DOHH2 (cell line): ENCODE results near the gene NDUFS3.

ENCODE experiments used
- H3F3A ChIP-seq: fragments of 200-600 bp; sonication (generic), shearing (Covaris generic); 2 replicates; pipeline ENCODE4 v1.6.0; 2016; ENCODE audit warnings: antibody characterized with exemption, mild to moderate bottlenecking; ENCODE audit not compliant: control insufficient read depth, insufficient read depth
- H3K27ac ChIP-seq: fragments of 200-600 bp; sonication (generic); 2 replicates; pipeline ENCODE4 v1.5.1; 2014; ENCODE audit warnings: low read depth, mild to moderate bottlenecking, low read length, moderate library complexity
- H3K27me3 ChIP-seq: fragments of 200-600 bp; sonication (generic); 2 replicates; pipeline ENCODE4 v1.6.1; 2014; ENCODE audit warnings: mild to moderate bottlenecking, low read length, mixed read lengths; ENCODE audit not compliant: control insufficient read depth
- H3K36me3 ChIP-seq: fragments of 200-600 bp; sonication (generic); 2 replicates; pipeline ENCODE4 v1.6.1; 2014; ENCODE audit warnings: mild to moderate bottlenecking, low read length, moderate library complexity, mixed read lengths; ENCODE audit not compliant: control insufficient read depth
- H3K4me1 ChIP-seq: fragments of 200-600 bp; sonication (generic); 2 replicates; pipeline ENCODE4 v1.6.1; 2014; ENCODE audit warnings: mild to moderate bottlenecking, low read length, mixed read lengths; ENCODE audit not compliant: control insufficient read depth
- H3K4me2 ChIP-seq: fragments of 200-600 bp; sonication (generic); 2 replicates; pipeline ENCODE4 v1.6.0; 2014; ENCODE audit warnings: mild to moderate bottlenecking, low read length, moderate library complexity
- H3K4me3 ChIP-seq: fragments of 200-600 bp; sonication (generic); 2 replicates; pipeline ENCODE4 v1.5.1; 2014; ENCODE audit warnings: mild to moderate bottlenecking, low read length, mixed read lengths
- H3K79me2 ChIP-seq: fragments of 200-600 bp; sonication (generic); 2 replicates; pipeline ENCODE4 v1.6.1; 2014; ENCODE audit warnings: mild to moderate bottlenecking, low read length, mixed read lengths; ENCODE audit not compliant: control insufficient read depth
- H3K9me2 ChIP-seq: fragments of 200-600 bp; sonication (generic); replicated peaks from 2 replicates; pipeline ENCODE4 v1.6.1; 2014; ENCODE audit warnings: mild to moderate bottlenecking, low read length, mixed read lengths; ENCODE audit not compliant: control insufficient read depth
- H3K9me3 ChIP-seq: fragments of 200-600 bp; sonication (generic); 2 replicates; pipeline ENCODE4 v1.6.1; 2014; ENCODE audit warnings: antibody characterized with exemption, low read length, mixed read lengths; ENCODE audit not compliant: control insufficient read depth, insufficient read depth
- H4K20me1 ChIP-seq: fragments of 200-600 bp; sonication (generic); 2 replicates; pipeline ENCODE4 v1.6.0; 2014; ENCODE audit warnings: low read depth, mild to moderate bottlenecking, antibody characterized with exemption, low read length, moderate library complexity; ENCODE audit not compliant: control insufficient read depth, insufficient read depth
- EZH2phosphoT487 ChIP-seq: fragments of 200-600 bp; sonication (generic); IDR thresholded peaks from 2 replicates; pipeline ENCODE4 v1.6.1; 2017; ENCODE audit warnings: borderline replicate concordance, mild to moderate bottlenecking, antibody characterized with exemption, low read length, moderate library complexity, mixed read lengths
- TF ChIP-seq, protein P1 (sequence below): fragments of 200-600 bp; sonication (generic); IDR thresholded peaks from one replicate; pipeline ENCODE4 v1.5.1; 2014; ENCODE audit warnings: antibody characterized with exemption, mild to moderate bottlenecking, low read depth, low read length; ENCODE audit not compliant: poor library complexity, severe bottlenecking

NDUFS3 gene

DNA sequence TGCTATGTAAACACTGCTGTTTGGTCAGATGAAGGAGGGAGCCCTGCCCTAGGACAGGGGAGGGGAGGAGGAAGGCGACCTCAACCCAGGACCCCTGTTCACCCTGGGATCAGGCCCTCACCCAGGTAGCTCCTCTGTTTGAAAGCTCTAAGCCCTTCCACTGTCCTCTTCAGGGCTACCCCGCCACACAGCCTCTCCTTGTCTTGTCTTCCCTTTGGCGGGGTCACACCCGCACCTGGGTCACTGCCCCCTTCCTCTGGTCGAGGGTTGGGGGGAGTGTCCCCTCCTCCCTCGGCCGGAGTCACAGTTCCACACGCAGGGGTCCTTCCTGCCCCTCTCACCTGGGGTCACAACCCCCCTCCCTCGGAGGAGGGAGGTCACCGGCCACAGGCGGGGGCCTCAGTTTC lies 13.9 kb upstream of the NDUFS3 start:
- no peak for TF ChIP-seq EZH2phosphoT487
- TF ChIP-seq, protein P1, sequence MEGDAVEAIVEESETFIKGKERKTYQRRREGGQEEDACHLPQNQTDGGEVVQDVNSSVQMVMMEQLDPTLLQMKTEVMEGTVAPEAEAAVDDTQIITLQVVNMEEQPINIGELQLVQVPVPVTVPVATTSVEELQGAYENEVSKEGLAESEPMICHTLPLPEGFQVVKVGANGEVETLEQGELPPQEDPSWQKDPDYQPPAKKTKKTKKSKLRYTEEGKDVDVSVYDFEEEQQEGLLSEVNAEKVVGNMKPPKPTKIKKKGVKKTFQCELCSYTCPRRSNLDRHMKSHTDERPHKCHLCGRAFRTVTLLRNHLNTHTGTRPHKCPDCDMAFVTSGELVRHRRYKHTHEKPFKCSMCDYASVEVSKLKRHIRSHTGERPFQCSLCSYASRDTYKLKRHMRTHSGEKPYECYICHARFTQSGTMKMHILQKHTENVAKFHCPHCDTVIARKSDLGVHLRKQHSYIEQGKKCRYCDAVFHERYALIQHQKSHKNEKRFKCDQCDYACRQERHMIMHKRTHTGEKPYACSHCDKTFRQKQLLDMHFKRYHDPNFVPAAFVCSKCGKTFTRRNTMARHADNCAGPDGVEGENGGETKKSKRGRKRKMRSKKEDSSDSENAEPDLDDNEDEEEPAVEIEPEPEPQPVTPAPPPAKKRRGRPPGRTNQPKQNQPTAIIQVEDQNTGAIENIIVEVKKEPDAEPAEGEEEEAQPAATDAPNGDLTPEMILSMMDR: no peak
- Histone ChIP-seq H3F3A (0 out of 2 replicates have a peak, but pooled peaks cover 3% of the 10 kb centered on the region), H3K4me1 (peaks cover 26% of the 10 kb centered on the region), H3K27ac (peak overlapping the region; percentile 55), H3K4me2 (peak overlapping the region; percentile 90), H3K79me2 (peaks cover 56% of the 10 kb centered on the region), H3K27me3 (no peaks in the 10 kb centered on the region), H3K9me3 (no peaks in the 10 kb centered on the region), H3K36me3 (peaks cover 19% of the 10 kb centered on the region), H3K9me2 (no peaks in the 10 kb centered on the region), H3K4me3 (peak overlapping the region; percentile 99), H4K20me1 (no peaks in the 10 kb centered on the region)

DNA sequence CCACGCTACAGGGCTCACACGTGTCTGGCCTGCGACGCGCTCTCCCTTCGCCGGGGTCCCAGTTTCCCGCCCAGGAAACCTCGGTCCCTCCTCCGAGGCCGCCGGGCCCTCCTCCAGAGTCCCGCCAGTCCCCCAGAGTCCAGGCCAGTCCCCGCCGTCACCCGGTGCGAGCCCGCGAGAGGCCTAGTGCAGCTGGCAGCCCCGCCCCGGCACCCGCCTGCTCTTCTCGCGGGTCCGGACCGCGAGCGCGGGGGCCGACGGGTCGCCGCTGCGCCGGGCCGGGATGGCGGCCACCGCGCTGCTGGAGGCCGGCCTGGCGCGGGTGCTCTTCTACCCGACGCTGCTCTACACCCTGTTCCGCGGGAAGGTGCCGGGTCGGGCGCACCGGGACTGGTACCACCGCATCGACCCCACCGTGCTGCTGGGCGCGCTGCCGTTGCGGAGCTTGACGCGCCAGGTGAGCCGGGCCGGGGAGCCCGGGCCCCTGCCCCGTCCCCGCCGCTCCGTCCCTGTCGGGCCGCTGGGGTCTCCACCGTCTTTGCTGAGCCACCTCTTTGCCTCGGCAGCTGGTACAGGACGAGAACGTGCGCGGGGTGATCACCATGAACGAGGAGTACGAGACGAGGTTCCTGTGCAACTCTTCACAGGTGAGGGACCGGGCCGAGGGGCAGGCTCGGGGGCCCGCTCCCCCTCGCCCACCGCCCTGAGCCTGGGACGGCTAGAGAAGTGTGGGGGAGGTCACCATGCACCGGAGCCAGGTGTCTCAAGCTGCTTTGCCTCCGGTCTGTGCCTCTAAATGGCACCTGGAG lies 13.3 kb upstream of the NDUFS3 start, which contains the start of gene PTPMT1:
TSS of gene PTPMT1 (plus strand) at position 260 of the 809 bp plus-strand sequence. CDS start at position 284, 24 bp downstream.
- Histone ChIP-seq H3K79me2 (peaks cover 62% of the 10 kb centered on the region), H3K9me3 (no peaks in the 10 kb centered on the region), H3K4me3 (peak within 1 kb of the TSS; percentile 99), H3K4me1 (peaks cover 26% of the 10 kb centered on the region), H3K27ac (peak within 1 kb of the TSS; percentile 55), H3K9me2 (no peaks in the 10 kb centered on the region), H3K27me3 (no peaks in the 10 kb centered on the region), H3F3A (0 out of 2 replicates have a peak, but pooled peaks cover 3% of the 10 kb centered on the region), H3K4me2 (peak within 1 kb of the TSS; percentile 90), H4K20me1 (no peaks in the 10 kb centered on the region), H3K36me3 (peaks cover 25% of the 10 kb centered on the region)
- no peak for TF ChIP-seq EZH2phosphoT487
- TF ChIP-seq, protein P1: no peak

DNA sequence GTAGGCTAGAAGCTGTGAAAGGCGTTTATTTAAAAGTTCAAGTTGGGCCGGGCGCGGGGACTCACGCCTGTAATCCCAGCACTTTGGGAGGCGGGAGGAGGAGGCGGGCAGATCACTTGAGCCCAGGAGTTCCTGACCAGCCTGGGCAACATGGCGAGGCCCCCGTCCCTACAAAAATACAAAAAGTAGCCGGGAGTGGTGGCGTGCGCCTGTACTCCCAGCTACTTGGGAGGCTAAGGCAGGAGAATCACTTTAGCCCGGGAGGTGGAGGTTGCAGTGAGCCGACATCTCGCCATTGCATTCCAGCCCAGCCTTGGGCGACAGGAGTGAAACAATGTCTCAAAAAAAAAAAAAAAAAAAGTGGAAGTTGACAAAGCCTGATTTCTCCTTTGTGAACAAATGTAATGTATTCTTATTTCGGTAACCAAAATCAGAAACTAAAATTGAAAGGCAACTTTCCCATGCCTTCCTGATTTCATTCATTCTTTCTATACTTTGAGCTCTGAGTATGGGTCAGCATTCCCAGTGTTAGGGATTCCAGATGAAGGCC lies 12.7 kb upstream of the NDUFS3 start:
- peaks cover 69% of the 10 kb centered on the region for H3K79me2 ChIP-seq
- H3K4me1 ChIP-seq: peaks cover 26% of the 10 kb centered on the region
- peaks cover 32% of the 10 kb centered on the region for H3K36me3 ChIP-seq
- no peaks in the 10 kb centered on the region for H3K9me2 ChIP-seq
- H3F3A ChIP-seq: peaks cover 7% of the 10 kb centered on the region; the same call in 1 of the 2 replicates
- peak overlapping the region; percentile 55 for H3K27ac ChIP-seq
- H3K9me3 ChIP-seq: no peaks in the 10 kb centered on the region
- H3K4me2 ChIP-seq: peak overlapping the region; percentile 90
- H3K27me3 ChIP-seq: no peaks in the 10 kb centered on the region
- H4K20me1 ChIP-seq: no peaks in the 10 kb centered on the region
- TF ChIP-seq EZH2phosphoT487: no peak
- TF ChIP-seq, protein P1: no peak
- peak overlapping the region; percentile 99 for H3K4me3 ChIP-seq
